ENCODE results near the gene MDFIC.

DNA sequence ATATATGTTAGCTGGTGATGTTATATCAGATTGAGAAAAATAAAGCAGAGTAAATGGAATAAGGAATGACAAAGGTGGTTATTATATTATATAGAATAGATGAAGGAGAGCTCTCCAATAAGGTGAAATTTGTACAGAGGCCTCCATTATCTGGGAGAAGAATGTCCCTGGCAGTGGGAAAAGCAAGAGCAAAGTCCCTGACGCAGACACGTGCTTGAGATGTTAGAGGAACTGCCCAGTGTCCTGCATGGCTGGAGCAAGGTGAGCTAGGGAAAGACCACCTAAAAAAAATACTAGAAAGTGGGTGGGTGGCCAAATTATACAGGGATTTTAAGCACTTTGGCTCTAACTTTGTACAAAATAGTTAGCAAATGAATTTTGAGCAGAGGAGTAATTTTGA, 120.7 kb downstream of the MDFIC start:
- TF ChIP-seq, protein P1, sequence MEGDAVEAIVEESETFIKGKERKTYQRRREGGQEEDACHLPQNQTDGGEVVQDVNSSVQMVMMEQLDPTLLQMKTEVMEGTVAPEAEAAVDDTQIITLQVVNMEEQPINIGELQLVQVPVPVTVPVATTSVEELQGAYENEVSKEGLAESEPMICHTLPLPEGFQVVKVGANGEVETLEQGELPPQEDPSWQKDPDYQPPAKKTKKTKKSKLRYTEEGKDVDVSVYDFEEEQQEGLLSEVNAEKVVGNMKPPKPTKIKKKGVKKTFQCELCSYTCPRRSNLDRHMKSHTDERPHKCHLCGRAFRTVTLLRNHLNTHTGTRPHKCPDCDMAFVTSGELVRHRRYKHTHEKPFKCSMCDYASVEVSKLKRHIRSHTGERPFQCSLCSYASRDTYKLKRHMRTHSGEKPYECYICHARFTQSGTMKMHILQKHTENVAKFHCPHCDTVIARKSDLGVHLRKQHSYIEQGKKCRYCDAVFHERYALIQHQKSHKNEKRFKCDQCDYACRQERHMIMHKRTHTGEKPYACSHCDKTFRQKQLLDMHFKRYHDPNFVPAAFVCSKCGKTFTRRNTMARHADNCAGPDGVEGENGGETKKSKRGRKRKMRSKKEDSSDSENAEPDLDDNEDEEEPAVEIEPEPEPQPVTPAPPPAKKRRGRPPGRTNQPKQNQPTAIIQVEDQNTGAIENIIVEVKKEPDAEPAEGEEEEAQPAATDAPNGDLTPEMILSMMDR (IDR thresholded peaks at IDR 0.05; ENCODE audit: low read length) = no peak
- TF ChIP-seq EZH2 (optimal IDR thresholded peaks at IDR 0.05; ENCODE audit: low read depth, low read length) = no peak

All from MM.1S (cell line).